BLaER1 treated with 17β-estradiol and CSF1 and Interleukin-3, amounts not matched to agents 10 nM and 100 nM (cell line): ENCODE measurements around the gene ITPRIPL2.

Experiments
- H3K27ac ChIP-seq, 11 experiments: shearing (Covaris generic); formaldehyde crosslinking; 2 replicates each; pipeline ENCODE4 v1.8.1; 2022
- H3K27me3 ChIP-seq, 11 experiments: shearing (Covaris generic); formaldehyde crosslinking; 2 replicates each; pipeline ENCODE4 v1.8.1; 2022
- H3K36me3 ChIP-seq, 11 experiments: shearing (Covaris generic); formaldehyde crosslinking; 2 replicates each; pipeline ENCODE4 v1.8.1; 2022
- H3K4me1 ChIP-seq, 10 experiments: shearing (Covaris generic); formaldehyde crosslinking; 2 replicates each; pipeline ENCODE4 v1.8.1; 2022
- H3K4me2 ChIP-seq, 11 experiments: shearing (Covaris generic); formaldehyde crosslinking; 2 replicates each; pipeline ENCODE4 v1.8.1; 2022
- H3K4me3 ChIP-seq, 10 experiments: shearing (Covaris generic); formaldehyde crosslinking; 2 replicates each; pipeline ENCODE4 v1.8.1; 2022
- H3K9ac ChIP-seq, 11 experiments: shearing (Covaris generic); formaldehyde crosslinking; 2 replicates each; pipeline ENCODE4 v1.8.1; 2022
- H3K9me3 ChIP-seq, 11 experiments: shearing (Covaris generic); formaldehyde crosslinking; replicated peaks in 1 of 11; 2 replicates each; pipeline ENCODE4 v1.8.1; 2022
- H4K20me1 ChIP-seq, 11 experiments: shearing (Covaris generic); formaldehyde crosslinking; 2 replicates each; pipeline ENCODE4 v1.8.1; 2022
- Cebpa-rat ChIP-seq, 11 experiments: shearing (Covaris generic); IDR thresholded peaks; 2 replicates each; pipeline ENCODE4 v1.8.1; 2022

ITPRIPL2 gene

GRCh38 chr16:19075511-19075910, 38.3 kb upstream of the ITPRIPL2 start:
- H3K4me2 ChIP-seq, result no peak overlapping the region
- H3K36me3 ChIP-seq, result peaks cover 60 to 95% (median 86%) of the 10 kb centered on the region in 11 experiments
- no peaks in the 10 kb centered on the region for H3K27me3 ChIP-seq
- H3K27ac ChIP-seq, result peak overlapping the region in 7 of 11 experiments; percentile 40 to 91 (median 85); a peak in 10 of 22 replicates
- peaks cover 23 to 39% (median 32%) of the 10 kb centered on the region in 10 experiments for H3K4me1 ChIP-seq
- no peak for TF ChIP-seq Cebpa-rat (IDR thresholded peaks at IDR 0.05)
- no peaks in the 10 kb centered on the region for H4K20me1 ChIP-seq
- no peak overlapping the region for H3K9ac ChIP-seq
- H3K4me3 ChIP-seq, result no peak overlapping the region
- peaks cover 5 to 34% (median 17%) of the 10 kb centered on the region in 11 experiments; a peak in 17 of 22 replicates for H3K9me3 ChIP-seq

DNA sequence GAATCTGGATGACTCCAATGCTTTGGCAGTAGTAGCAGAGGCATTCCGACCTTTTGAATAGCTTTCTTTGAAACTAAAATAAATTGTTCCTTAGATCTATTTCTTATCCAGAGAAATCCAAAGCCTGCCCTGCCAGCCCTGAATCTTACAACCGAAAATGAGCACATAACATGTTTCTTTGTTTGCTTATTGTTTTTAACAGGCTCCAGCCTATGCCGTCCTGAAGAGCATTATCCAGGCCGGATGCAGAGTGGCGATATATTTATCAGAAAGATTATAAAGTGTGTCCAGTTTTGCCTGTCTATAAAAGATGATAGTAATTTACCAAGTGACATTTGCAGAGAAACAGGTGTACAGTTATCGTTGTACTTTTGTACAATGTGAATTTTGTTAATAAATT, 35.9 kb upstream of the ITPRIPL2 start:
- no peak for TF ChIP-seq Cebpa-rat (IDR thresholded peaks at IDR 0.05)
- H4K20me1 ChIP-seq, result no peaks in the 10 kb centered on the region
- no peak overlapping the region for H3K4me3 ChIP-seq
- peaks cover 62 to 92% (median 86%) of the 10 kb centered on the region in 11 experiments for H3K36me3 ChIP-seq
- no peak overlapping the region for H3K4me2 ChIP-seq
- no peak overlapping the region for H3K27ac ChIP-seq
- H3K4me1 ChIP-seq, result peaks cover 14 to 24% (median 21%) of the 10 kb centered on the region in 10 experiments
- H3K9me3 ChIP-seq, result peaks cover 10 to 31% (median 18%) of the 10 kb centered on the region in 11 experiments
- no peaks in the 10 kb centered on the region for H3K27me3 ChIP-seq
- H3K9ac ChIP-seq, result no peak overlapping the region

DNA sequence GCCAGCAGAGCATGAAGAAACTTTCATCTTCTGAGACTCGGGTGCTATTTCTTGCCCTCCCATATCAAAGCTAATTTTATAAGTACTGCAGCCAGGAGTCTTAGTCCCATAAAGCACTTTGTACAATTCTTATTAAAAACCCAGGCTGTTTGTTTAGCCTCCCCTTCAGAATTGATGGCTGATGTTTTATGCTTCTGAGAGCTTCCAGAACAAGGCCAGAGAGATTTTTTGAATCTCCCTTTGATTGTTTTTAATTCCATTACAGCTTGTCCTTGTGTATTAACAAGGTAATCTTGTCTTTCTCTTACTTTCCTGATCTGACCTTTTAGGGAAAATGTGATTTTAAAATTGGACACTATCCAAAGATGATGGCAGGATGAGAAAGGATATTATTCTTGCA, 30.1 kb upstream of the ITPRIPL2 start:
- no peak for TF ChIP-seq Cebpa-rat (IDR thresholded peaks at IDR 0.05)
- no peak overlapping the region for H3K9ac ChIP-seq
- H3K9me3 ChIP-seq, result peaks cover 9 to 25% (median 16%) of the 10 kb centered on the region in 11 experiments
- H3K4me2 ChIP-seq, result peak overlapping the region in 8 of 11 experiments; percentile 3 to 49 (median 32); a peak in 10 of 22 replicates
- H3K36me3 ChIP-seq, result peaks cover 16 to 37% (median 36%) of the 10 kb centered on the region in 11 experiments
- peaks cover 10 to 38% (median 29%) of the 10 kb centered on the region in 10 experiments for H3K4me1 ChIP-seq
- no peak overlapping the region for H3K27ac ChIP-seq
- peaks cover 0 to 8% (median 0%) of the 10 kb centered on the region in 11 experiments; a peak in 2 of 22 replicates for H3K27me3 ChIP-seq
- no peak overlapping the region for H3K4me3 ChIP-seq
- no peaks in the 10 kb centered on the region for H4K20me1 ChIP-seq

- Histone ChIP-seq H3K4me1 (peaks cover 10 to 38% (median 29%) of the 10 kb centered on the region in 10 experiments), H4K20me1 (no peaks in the 10 kb centered on the region), H3K36me3 (peaks cover 12 to 33% (median 31%) of the 10 kb centered on the region in 11 experiments), H3K9ac (no peak overlapping the region), H3K27ac (no peak overlapping the region), H3K9me3 (peaks cover 9 to 25% (median 16%) of the 10 kb centered on the region in 11 experiments), H3K27me3 (peaks cover 0 to 8% (median 0%) of the 10 kb centered on the region in 11 experiments; a peak in 2 of 22 replicates), H3K4me2 (peak overlapping the region in 7 of 11 experiments; percentile 0 to 49 (median 35); a peak in 8 of 22 replicates), H3K4me3 (no peak overlapping the region)
- no peak for TF ChIP-seq Cebpa-rat (IDR thresholded peaks at IDR 0.05)
Measured at GRCh38 chr16:19084139-19084538, 29.6 kb upstream of the ITPRIPL2 start.

GRCh38 chr16:19084879-19085278, 28.9 kb upstream of the ITPRIPL2 start:
- peaks cover 0 to 8% (median 0%) of the 10 kb centered on the region in 11 experiments; a peak in 2 of 22 replicates for H3K27me3 ChIP-seq
- peaks cover 7 to 25% (median 23%) of the 10 kb centered on the region in 11 experiments for H3K36me3 ChIP-seq
- H3K27ac ChIP-seq, result no peak overlapping the region
- no peak for TF ChIP-seq Cebpa-rat (IDR thresholded peaks at IDR 0.05)
- H3K4me3 ChIP-seq, result no peak overlapping the region
- peaks cover 9 to 21% (median 15%) of the 10 kb centered on the region in 11 experiments for H3K9me3 ChIP-seq
- H3K4me1 ChIP-seq, result peaks cover 10 to 42% (median 30%) of the 10 kb centered on the region in 10 experiments
- H4K20me1 ChIP-seq, result no peaks in the 10 kb centered on the region
- no peak overlapping the region for H3K9ac ChIP-seq
- H3K4me2 ChIP-seq, result peak overlapping the region in 4 of 11 experiments; percentile 29 to 49 (median 41); a peak in 4 of 22 replicates

DNA sequence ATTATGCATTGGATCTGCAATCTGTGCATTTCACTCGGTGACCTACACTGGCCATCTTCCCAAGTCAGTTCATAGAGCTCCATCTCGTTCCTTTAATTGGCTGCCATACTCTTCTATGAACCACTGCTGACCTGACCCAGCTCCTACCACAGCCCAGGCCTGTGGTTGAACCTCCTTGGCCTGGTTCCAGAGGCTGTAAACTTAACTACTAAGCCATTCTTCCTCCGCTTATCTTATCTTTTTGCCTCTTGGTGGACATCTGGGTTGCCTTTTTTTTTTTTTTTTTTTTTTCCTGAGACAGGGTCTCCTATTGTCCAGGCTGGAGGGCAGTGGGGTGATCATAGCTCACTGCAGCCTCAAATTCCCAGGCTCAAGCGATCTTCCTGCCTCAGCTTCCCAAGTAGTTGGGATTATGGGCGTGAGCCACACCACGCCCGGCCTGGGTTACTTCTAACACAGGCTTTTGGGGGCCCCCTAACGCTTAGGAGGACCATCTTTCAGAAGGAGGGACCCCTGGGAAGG, 28.0 kb upstream of the ITPRIPL2 start:
- peak overlapping the region; percentile 64 to 93 (median 82) for H3K4me2 ChIP-seq
- H3K27me3 ChIP-seq, result peaks cover 0 to 8% (median 0%) of the 10 kb centered on the region in 11 experiments; a peak in 2 of 22 replicates
- peaks cover 7 to 18% (median 17%) of the 10 kb centered on the region in 11 experiments; a peak in 21 of 22 replicates for H3K36me3 ChIP-seq
- TF ChIP-seq Cebpa-rat (IDR thresholded peaks at IDR 0.05), result no peak
- H3K9ac ChIP-seq, result peak overlapping the region in 6 of 11 experiments; percentile 46 to 68 (median 62); a peak in 10 of 22 replicates
- peak overlapping the region in 3 of 10 experiments; percentile 32 to 48 (median 47); a peak in 4 of 20 replicates for H3K4me3 ChIP-seq
- H3K27ac ChIP-seq, result peak overlapping the region in 1 of 11 experiments; percentile 50; a peak in 3 of 22 replicates
- H4K20me1 ChIP-seq, result no peaks in the 10 kb centered on the region
- H3K9me3 ChIP-seq, result peaks cover 7 to 20% (median 9%) of the 10 kb centered on the region in 11 experiments
- H3K4me1 ChIP-seq, result peaks cover 10 to 42% (median 30%) of the 10 kb centered on the region in 10 experiments

GRCh38 chr16:19086322-19087199, 27.2 kb upstream of the ITPRIPL2 start:
- peaks cover 0 to 20% (median 8%) of the 10 kb centered on the region in 11 experiments; a peak in 16 of 22 replicates for H3K9me3 ChIP-seq
- TF ChIP-seq Cebpa-rat (IDR thresholded peaks at IDR 0.05), result no peak
- H3K4me1 ChIP-seq, result peaks cover 10 to 42% (median 30%) of the 10 kb centered on the region in 10 experiments
- peaks cover 0 to 8% (median 0%) of the 10 kb centered on the region in 11 experiments; a peak in 2 of 22 replicates for H3K27me3 ChIP-seq
- peak overlapping the region; percentile 44 to 68 (median 54); a peak in 19 of 22 replicates for H3K9ac ChIP-seq
- H4K20me1 ChIP-seq, result no peaks in the 10 kb centered on the region
- peak overlapping the region; percentile 64 to 93 (median 82) for H3K4me2 ChIP-seq
- H3K4me3 ChIP-seq, result peak overlapping the region; percentile 11 to 60 (median 44); a peak in 17 of 20 replicates
- peak overlapping the region in 6 of 11 experiments; percentile 10 to 59 (median 47); a peak in 9 of 22 replicates for H3K27ac ChIP-seq
- peaks cover 7 to 10% (median 9%) of the 10 kb centered on the region in 11 experiments; a peak in 18 of 22 replicates for H3K36me3 ChIP-seq

- Histone ChIP-seq H3K9me3 (peaks cover 0 to 23% (median 11%) of the 10 kb centered on the region in 11 experiments; a peak in 16 of 22 replicates), H3K4me1 (peaks cover 21 to 59% (median 35%) of the 10 kb centered on the region in 10 experiments), H4K20me1 (no peaks in the 10 kb centered on the region), H3K27me3 (peaks cover 0 to 8% (median 0%) of the 10 kb centered on the region in 11 experiments; a peak in 2 of 22 replicates), H3K4me2 (peak overlapping the region in 3 of 11 experiments; percentile 83 to 93 (median 92); a peak in 5 of 22 replicates), H3K36me3 (no peaks in the 10 kb centered on the region), H3K9ac (peak overlapping the region in 2 of 11 experiments; percentile 58 to 66; a peak in 1 of 22 replicates), H3K4me3 (peak overlapping the region in 2 of 10 experiments; percentile 47 to 48; a peak in 3 of 20 replicates), H3K27ac (no peak overlapping the region)
- no peak for TF ChIP-seq Cebpa-rat (IDR thresholded peaks at IDR 0.05)
Measured at GRCh38 chr16:19088341-19088916, 25.3 kb upstream of the ITPRIPL2 start.
